Neural cell (in vitro differentiated cells): ENCODE measurements around the gene GALK2. TPM values are rescaled to one million over a fixed set of nuclear protein-coding genes. Genes with fewer than 3 reads are reported as not detected.
"Not testable (repeated sequence)": the region's sequence is repeated elsewhere in the genome, so short reads cannot be mapped to it uniquely, and the experiment has no call there.

ENCODE experiments used
- H2AFZ ChIP-seq: fragments of 200-600, 300-800 bp; sonication (generic), shearing (Covaris generic); 2 replicates; pipeline ENCODE4 v1.6.0; 2014; ENCODE audit warnings: low read depth, mild to moderate bottlenecking, antibody characterized with exemption, low read length, moderate library complexity
- H3F3A ChIP-seq: fragments of 200-600 bp; shearing (Covaris generic); 2 replicates; pipeline ENCODE4 v1.6.1; 2016; ENCODE audit warnings: mild to moderate bottlenecking, moderate library complexity, mixed read lengths, antibody characterized with exemption, low read length; ENCODE audit not compliant: insufficient read depth, poor library complexity, severe bottlenecking
- H3K27ac ChIP-seq: fragments of 200-600, 300-800 bp; sonication (generic), shearing (Covaris generic); 2 replicates; pipeline ENCODE4 v1.5.1; 2014; ENCODE audit warnings: mild to moderate bottlenecking, low read length, moderate library complexity
- H3K27me3 ChIP-seq: fragments of 300-800, 200-600 bp; sonication (generic), shearing (Covaris generic); 2 replicates; pipeline ENCODE4 v1.6.0; 2014; ENCODE audit warnings: mild to moderate bottlenecking, low read depth, low read length, moderate library complexity; ENCODE audit not compliant: insufficient read depth
- H3K36me3 ChIP-seq: fragments of 300-800, 200-600 bp; sonication (generic), shearing (Covaris generic); 2 replicates; pipeline ENCODE4 v1.5.1; 2014; ENCODE audit warnings: mild to moderate bottlenecking, antibody characterized with exemption, low read length, moderate library complexity; ENCODE audit not compliant: insufficient read depth
- H3K4me2 ChIP-seq: fragments of 300-800, 200-600 bp; sonication (generic), shearing (Covaris generic); 2 replicates; pipeline ENCODE4 v1.6.0; 2014; ENCODE audit warnings: mild to moderate bottlenecking, low read length
- H3K4me3 ChIP-seq: fragments of 300-800, 200-600 bp; sonication (generic), shearing (Covaris generic); 2 replicates; pipeline ENCODE4 v1.5.1; 2014; ENCODE audit warnings: mild to moderate bottlenecking, low read length, moderate library complexity
- H3K79me2 ChIP-seq: fragments of 200-600 bp; shearing (Covaris generic); replicated peaks from 2 replicates; pipeline ENCODE4 v1.6.0; 2014; ENCODE audit warnings: mild to moderate bottlenecking, low read length, moderate library complexity; ENCODE audit not compliant: insufficient read depth
- H3K9ac ChIP-seq: fragments of 300-800, 200-600 bp; sonication (generic), shearing (Covaris generic); 2 replicates; pipeline ENCODE4 v1.6.1; 2016; ENCODE audit warnings: mild to moderate bottlenecking, low read length, mixed read lengths
- H3K9me2 ChIP-seq: fragments of 200-600 bp; shearing (Covaris generic); 2 replicates; pipeline ENCODE4 v1.6.1; 2016; ENCODE audit warnings: mild to moderate bottlenecking, low read length, mixed read lengths; ENCODE audit not compliant: insufficient read depth
- H3K9me3 ChIP-seq: fragments of 200-600, 300-800 bp; sonication (generic), shearing (Covaris generic); 2 replicates; pipeline ENCODE4 v1.6.1; 2016; ENCODE audit warnings: mild to moderate bottlenecking, mixed run types, low read length, moderate library complexity, mixed read lengths
- H4K20me1 ChIP-seq: fragments of 200-600 bp; shearing (Covaris generic); 2 replicates; pipeline ENCODE4 v1.6.1; 2016; ENCODE audit warnings: mild to moderate bottlenecking, mixed run types; ENCODE audit not compliant: insufficient read depth
- EP300 ChIP-seq: fragments of 450-650 bp; conservative IDR thresholded peaks from 2 replicates; pipeline ENCODE4 v1.6.1; 2014; ENCODE audit warnings: antibody characterized with exemption, mild to moderate bottlenecking, moderate library complexity; ENCODE audit not compliant: poor library complexity, severe bottlenecking
- EZH2 ChIP-seq: fragments of 200-600, 300-800 bp; shearing (Covaris generic), sonication (generic); IDR thresholded peaks from 2 replicates; pipeline ENCODE4 v1.6.1; 2014; ENCODE audit warnings: antibody characterized with exemption, low read length, borderline replicate concordance, mild to moderate bottlenecking; ENCODE audit not compliant: insufficient read depth, poor library complexity, severe bottlenecking
- MXI1 ChIP-seq: fragments of 450-650 bp; conservative IDR thresholded peaks from 2 replicates; pipeline ENCODE4 v1.6.1; 2014; ENCODE audit warnings: antibody characterized with exemption, mild to moderate bottlenecking; ENCODE audit not compliant: poor library complexity, severe bottlenecking
- POLR2AphosphoS5 ChIP-seq: IDR thresholded peaks from 2 replicates; pipeline ENCODE4 v1.6.1; 2012
- RAD21 ChIP-seq: fragments of 450-650 bp; conservative IDR thresholded peaks from 2 replicates; pipeline ENCODE4 v1.6.1; 2014; ENCODE audit warnings: antibody characterized with exemption, mild to moderate bottlenecking, moderate library complexity
- REST ChIP-seq: IDR thresholded peaks from 2 replicates; pipeline ENCODE4 v1.6.1; 2012; ENCODE audit warnings: borderline replicate concordance
- SMC3 ChIP-seq: fragments of 450-650 bp; conservative IDR thresholded peaks from 2 replicates; pipeline ENCODE4 v1.6.1; 2014; ENCODE audit warnings: antibody characterized with exemption, mild to moderate bottlenecking, moderate library complexity; ENCODE audit not compliant: poor library complexity
- TAF1 ChIP-seq: IDR thresholded peaks from 2 replicates; pipeline ENCODE4 v1.6.1; 2012; ENCODE audit warnings: low read depth
- polyA plus RNA-seq: library from polyadenylated mRNA; depleted of rRNA; stranded (reverse); fragments of >200 nt; gene quantifications from 2 replicates; pipeline ENCODE4 v1.2.3, GENCODE V29; 2014
- TF ChIP-seq, protein P1 (sequence below): fragments of 450-650 bp; IDR thresholded peaks from 2 replicates; pipeline ENCODE4 v1.5.1; 2014; ENCODE audit warnings: antibody characterized with exemption, mild to moderate bottlenecking, moderate library complexity; ENCODE audit not compliant: poor library complexity, severe bottlenecking

The GALK2 gene
- polyA plus RNA-seq, 1 donor from 2014 or later = 26.3 TPM

DNA sequence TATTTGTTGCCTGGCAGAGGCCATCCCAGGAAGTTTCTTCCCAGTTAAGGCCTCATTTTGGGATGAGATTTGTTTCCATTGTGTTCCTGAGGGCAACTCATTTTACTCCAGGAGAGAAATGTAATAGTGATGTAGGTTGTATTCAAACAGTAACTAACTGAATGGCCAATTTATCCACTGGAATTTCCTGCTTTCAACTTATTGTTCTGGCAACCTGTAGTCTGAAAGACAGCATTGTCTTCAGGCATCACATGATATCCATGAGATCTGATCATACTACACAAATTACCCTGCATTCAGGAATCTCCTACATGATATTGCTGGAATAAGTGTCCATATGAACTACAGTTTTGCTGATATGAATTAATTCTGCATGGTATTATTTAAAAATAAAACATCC, 173.5 kb downstream of the GALK2 start:
- Histone ChIP-seq H3K4me3 (no peak overlapping the region), H3K36me3 (no peaks in the 10 kb centered on the region), H3K9me2 (no peaks in the 10 kb centered on the region), H3K4me2 (no peak overlapping the region), H3K27ac (no peak overlapping the region), H3K79me2 (no peaks in the 10 kb centered on the region), H3K9me3 (no peaks in the 10 kb centered on the region), H3K27me3 (no peaks in the 10 kb centered on the region), H4K20me1 (no peaks in the 10 kb centered on the region), H3F3A (no peaks in the 10 kb centered on the region), H2AFZ (no peak overlapping the region), H3K9ac (no peak overlapping the region)
- TF ChIP-seq EP300 = no peak
- TF ChIP-seq REST = no peak
- no peak for TF ChIP-seq MXI1
- TF ChIP-seq, protein P1, sequence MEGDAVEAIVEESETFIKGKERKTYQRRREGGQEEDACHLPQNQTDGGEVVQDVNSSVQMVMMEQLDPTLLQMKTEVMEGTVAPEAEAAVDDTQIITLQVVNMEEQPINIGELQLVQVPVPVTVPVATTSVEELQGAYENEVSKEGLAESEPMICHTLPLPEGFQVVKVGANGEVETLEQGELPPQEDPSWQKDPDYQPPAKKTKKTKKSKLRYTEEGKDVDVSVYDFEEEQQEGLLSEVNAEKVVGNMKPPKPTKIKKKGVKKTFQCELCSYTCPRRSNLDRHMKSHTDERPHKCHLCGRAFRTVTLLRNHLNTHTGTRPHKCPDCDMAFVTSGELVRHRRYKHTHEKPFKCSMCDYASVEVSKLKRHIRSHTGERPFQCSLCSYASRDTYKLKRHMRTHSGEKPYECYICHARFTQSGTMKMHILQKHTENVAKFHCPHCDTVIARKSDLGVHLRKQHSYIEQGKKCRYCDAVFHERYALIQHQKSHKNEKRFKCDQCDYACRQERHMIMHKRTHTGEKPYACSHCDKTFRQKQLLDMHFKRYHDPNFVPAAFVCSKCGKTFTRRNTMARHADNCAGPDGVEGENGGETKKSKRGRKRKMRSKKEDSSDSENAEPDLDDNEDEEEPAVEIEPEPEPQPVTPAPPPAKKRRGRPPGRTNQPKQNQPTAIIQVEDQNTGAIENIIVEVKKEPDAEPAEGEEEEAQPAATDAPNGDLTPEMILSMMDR = no peak
- TF ChIP-seq TAF1 = no peak
- no peak for TF ChIP-seq EZH2
- no peak for TF ChIP-seq SMC3
- no peak for TF ChIP-seq RAD21
- TF ChIP-seq POLR2AphosphoS5 = no peak

- H2AFZ ChIP-seq, H3K4me2 ChIP-seq, H3K79me2 ChIP-seq, H3K36me3 ChIP-seq, H3K9me2 ChIP-seq, H3K9ac ChIP-seq, H3F3A ChIP-seq, H4K20me1 ChIP-seq, H3K4me3 ChIP-seq, H3K9me3 ChIP-seq, H3K27me3 ChIP-seq, H3K27ac ChIP-seq: not testable (repeated sequence)
Observed at GRCh38 chr15:49354439-49354838, 184.4 kb downstream of the GALK2 start.

DNA sequence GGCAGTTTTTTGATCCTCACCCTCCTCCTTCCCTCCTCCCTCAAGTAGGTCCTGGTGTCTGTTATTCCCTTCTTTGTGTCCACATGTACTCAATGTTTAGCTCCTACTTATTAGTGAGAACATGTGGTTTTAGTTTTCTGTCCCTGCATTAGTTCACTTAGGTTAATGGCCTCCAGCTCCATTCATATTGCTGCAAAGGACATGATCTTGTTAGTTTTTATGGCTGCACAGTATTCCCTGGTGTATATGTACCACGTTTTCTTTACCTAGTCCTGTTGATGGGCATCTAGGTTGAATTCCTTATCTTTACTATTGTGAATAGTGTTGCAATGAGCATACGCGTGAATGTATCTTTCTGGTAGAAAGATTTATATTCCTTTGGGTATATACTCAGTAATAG, 191.3 kb downstream of the GALK2 start:
- Histone ChIP-seq H3K36me3 (no peaks in the 10 kb centered on the region), H3K27ac (no peak overlapping the region), H3F3A (no peaks in the 10 kb centered on the region)

More for the DNA sequence above, 191.3 kb downstream of the GALK2 start:
- no peaks in the 10 kb centered on the region for H4K20me1 ChIP-seq
- no peak overlapping the region for H3K4me2 ChIP-seq
- no peak overlapping the region for H3K4me3 ChIP-seq
- no peak overlapping the region for H2AFZ ChIP-seq
- TF ChIP-seq POLR2AphosphoS5 (no peak), EP300 (no peak), REST (no peak), SMC3 (no peak), EZH2 (no peak), MXI1 (no peak)
- TF ChIP-seq, protein P1 = no peak
- H3K79me2 ChIP-seq = no peaks in the 10 kb centered on the region
- no peak overlapping the region for H3K9ac ChIP-seq
- H3K9me2 ChIP-seq = no peaks in the 10 kb centered on the region
- no peaks in the 10 kb centered on the region for H3K27me3 ChIP-seq
- no peaks in the 10 kb centered on the region for H3K9me3 ChIP-seq
